DMS 273 (cell line): ENCODE data around the gene SEPTIN3.

Source experiments
- DNase-seq: peaks from one replicate; lab custom pipeline; 2025; ENCODE audit not compliant: unreplicated experiment; lab: John Stamatoyannopoulos, UW

Gene SEPTIN3

GRCh38 chr22:42007922-42008321, 38.7 kb downstream of the SEPTIN3 start:
- DNase-seq, result no peak

- DNase-seq, result no peak
Measured at GRCh38 chr22:42010778-42011177, 41.5 kb downstream of the SEPTIN3 start.

- no peak for DNase-seq
Measured at GRCh38 chr22:42013385-42013784, 44.1 kb downstream of the SEPTIN3 start.

- DNase-seq, result no peak
Measured at GRCh38 chr22:42016111-42016510, 46.9 kb downstream of the SEPTIN3 start.

GRCh38 chr22:42018224-42018623, 49.0 kb downstream of the SEPTIN3 start:
- DNase-seq, result no peak
